Measurements from ENCODE around the gene PGAM1.
"Not testable (repeated sequence)": the region's sequence is repeated elsewhere in the genome, so short reads cannot be mapped to it uniquely, and the experiment has no call there.

- TF ChIP-seq TEAD4 (IDR thresholded peaks at IDR 0.05) = peak; percentile 58
- not testable (repeated sequence) for TF ChIP-seq RAD21 (IDR thresholded peaks at IDR 0.05; ENCODE audit: low read depth); EP300 (IDR thresholded peaks at IDR 0.05; ENCODE audit: borderline replicate concordance); YY1 (IDR thresholded peaks at IDR 0.05; ENCODE audit: low read depth); REST (IDR thresholded peaks at IDR 0.05; ENCODE audit: low read depth); EGR1 (IDR thresholded peaks at IDR 0.05); ZBTB7A (IDR thresholded peaks at IDR 0.05; ENCODE audit: low read depth); TAF1 (IDR thresholded peaks at IDR 0.05; ENCODE audit: low read depth); MAX (IDR thresholded peaks at IDR 0.05)
These were observed 42.8 kb downstream of the PGAM1 start for GRCh38 chr10:97468781-97469180.
